Esophagus muscularis mucosa (tissue), 3 donors: Measurements from ENCODE around the gene MGAT1.

Source experiments
- POLR2A ChIP-seq: fragments of 450-650 bp; IDR thresholded peaks from one replicate; pipeline ENCODE4 v1.6.1; 2017; ENCODE audit warnings: antibody characterized with exemption, moderate library complexity, mild to moderate bottlenecking, low read depth
- TF ChIP-seq, protein P1 (sequence below), 3 experiments: fragments of 200-600 bp in 2 of 3; fragments of 450-650 bp in 1 of 3; sonication (generic) in 2 of 3; IDR thresholded peaks; one replicate each; pipeline ENCODE4 v1.5.1; 2017 to 2019; ENCODE audit warnings: antibody characterized with exemption in 3 of 3, mild to moderate bottlenecking in 2 of 3, moderate library complexity in 1 of 3

DNA sequence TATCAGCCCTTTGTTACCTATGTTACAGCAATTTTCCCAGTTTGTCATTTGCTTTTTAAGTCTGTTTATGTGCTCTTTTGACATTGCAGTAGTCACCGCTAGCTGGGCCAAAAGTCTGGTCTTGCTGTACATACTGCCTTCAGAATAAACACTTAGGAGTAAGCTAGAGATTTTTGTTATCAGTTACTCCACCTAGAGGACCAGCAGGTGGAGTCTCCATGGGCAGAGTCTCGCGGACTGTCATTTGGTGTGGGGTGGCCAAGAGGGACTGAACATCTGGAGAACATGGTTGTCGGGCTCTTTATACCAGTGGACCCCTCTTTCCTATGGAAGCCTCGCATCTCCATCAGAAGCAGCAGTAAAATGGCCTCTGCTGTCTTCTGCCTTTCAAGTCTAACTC is 10.8 kb upstream of the MGAT1 start:
- TF ChIP-seq POLR2A, result no peak
- TF ChIP-seq, protein P1, sequence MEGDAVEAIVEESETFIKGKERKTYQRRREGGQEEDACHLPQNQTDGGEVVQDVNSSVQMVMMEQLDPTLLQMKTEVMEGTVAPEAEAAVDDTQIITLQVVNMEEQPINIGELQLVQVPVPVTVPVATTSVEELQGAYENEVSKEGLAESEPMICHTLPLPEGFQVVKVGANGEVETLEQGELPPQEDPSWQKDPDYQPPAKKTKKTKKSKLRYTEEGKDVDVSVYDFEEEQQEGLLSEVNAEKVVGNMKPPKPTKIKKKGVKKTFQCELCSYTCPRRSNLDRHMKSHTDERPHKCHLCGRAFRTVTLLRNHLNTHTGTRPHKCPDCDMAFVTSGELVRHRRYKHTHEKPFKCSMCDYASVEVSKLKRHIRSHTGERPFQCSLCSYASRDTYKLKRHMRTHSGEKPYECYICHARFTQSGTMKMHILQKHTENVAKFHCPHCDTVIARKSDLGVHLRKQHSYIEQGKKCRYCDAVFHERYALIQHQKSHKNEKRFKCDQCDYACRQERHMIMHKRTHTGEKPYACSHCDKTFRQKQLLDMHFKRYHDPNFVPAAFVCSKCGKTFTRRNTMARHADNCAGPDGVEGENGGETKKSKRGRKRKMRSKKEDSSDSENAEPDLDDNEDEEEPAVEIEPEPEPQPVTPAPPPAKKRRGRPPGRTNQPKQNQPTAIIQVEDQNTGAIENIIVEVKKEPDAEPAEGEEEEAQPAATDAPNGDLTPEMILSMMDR (IDR thresholded peaks at IDR 0.05), result no peak
